DOHH2 (cell line): ENCODE measurements around the gene ZNF354C.

Experiments used
- H3F3A ChIP-seq: fragments of 200-600 bp; sonication (generic), shearing (Covaris generic); 2 replicates; pipeline ENCODE4 v1.6.0; 2016; ENCODE audit warnings: antibody characterized with exemption, mild to moderate bottlenecking; ENCODE audit not compliant: control insufficient read depth, insufficient read depth
- H3K27ac ChIP-seq: fragments of 200-600 bp; sonication (generic); 2 replicates; pipeline ENCODE4 v1.5.1; 2014; ENCODE audit warnings: low read depth, mild to moderate bottlenecking, low read length, moderate library complexity
- H3K27me3 ChIP-seq: fragments of 200-600 bp; sonication (generic); 2 replicates; pipeline ENCODE4 v1.6.1; 2014; ENCODE audit warnings: mild to moderate bottlenecking, low read length, mixed read lengths; ENCODE audit not compliant: control insufficient read depth
- H3K36me3 ChIP-seq: fragments of 200-600 bp; sonication (generic); 2 replicates; pipeline ENCODE4 v1.6.1; 2014; ENCODE audit warnings: mild to moderate bottlenecking, low read length, moderate library complexity, mixed read lengths; ENCODE audit not compliant: control insufficient read depth
- H3K4me1 ChIP-seq: fragments of 200-600 bp; sonication (generic); 2 replicates; pipeline ENCODE4 v1.6.1; 2014; ENCODE audit warnings: mild to moderate bottlenecking, low read length, mixed read lengths; ENCODE audit not compliant: control insufficient read depth
- H3K4me2 ChIP-seq: fragments of 200-600 bp; sonication (generic); 2 replicates; pipeline ENCODE4 v1.6.0; 2014; ENCODE audit warnings: mild to moderate bottlenecking, low read length, moderate library complexity
- H3K4me3 ChIP-seq: fragments of 200-600 bp; sonication (generic); 2 replicates; pipeline ENCODE4 v1.5.1; 2014; ENCODE audit warnings: mild to moderate bottlenecking, low read length, mixed read lengths
- H3K79me2 ChIP-seq: fragments of 200-600 bp; sonication (generic); 2 replicates; pipeline ENCODE4 v1.6.1; 2014; ENCODE audit warnings: mild to moderate bottlenecking, low read length, mixed read lengths; ENCODE audit not compliant: control insufficient read depth
- H3K9me2 ChIP-seq: fragments of 200-600 bp; sonication (generic); replicated peaks from 2 replicates; pipeline ENCODE4 v1.6.1; 2014; ENCODE audit warnings: mild to moderate bottlenecking, low read length, mixed read lengths; ENCODE audit not compliant: control insufficient read depth
- H3K9me3 ChIP-seq: fragments of 200-600 bp; sonication (generic); 2 replicates; pipeline ENCODE4 v1.6.1; 2014; ENCODE audit warnings: antibody characterized with exemption, low read length, mixed read lengths; ENCODE audit not compliant: control insufficient read depth, insufficient read depth
- H4K20me1 ChIP-seq: fragments of 200-600 bp; sonication (generic); 2 replicates; pipeline ENCODE4 v1.6.0; 2014; ENCODE audit warnings: low read depth, mild to moderate bottlenecking, antibody characterized with exemption, low read length, moderate library complexity; ENCODE audit not compliant: control insufficient read depth, insufficient read depth
- CTCF ChIP-seq: fragments of 200-600 bp; sonication (generic); IDR thresholded peaks from one replicate; pipeline ENCODE4 v1.5.1; 2014; ENCODE audit warnings: antibody characterized with exemption, mild to moderate bottlenecking, low read depth, low read length; ENCODE audit not compliant: poor library complexity, severe bottlenecking
- EZH2phosphoT487 ChIP-seq: fragments of 200-600 bp; sonication (generic); IDR thresholded peaks from 2 replicates; pipeline ENCODE4 v1.6.1; 2017; ENCODE audit warnings: borderline replicate concordance, mild to moderate bottlenecking, antibody characterized with exemption, low read length, moderate library complexity, mixed read lengths

ZNF354C gene

GRCh38 chr5:179123109-179123426 lies 62.9 kb downstream of the ZNF354C start:
- Histone ChIP-seq H3K79me2 (no peaks in the 10 kb centered on the region), H3F3A (no peaks in the 10 kb centered on the region), H3K27ac (no peak overlapping the region), H3K36me3 (no peaks in the 10 kb centered on the region), H3K4me2 (no peak overlapping the region), H3K4me3 (no peak overlapping the region), H3K4me1 (no peaks in the 10 kb centered on the region), H3K9me3 (peaks cover 15% of the 10 kb centered on the region; the same call in 1 of the 2 replicates), H3K27me3 (no peaks in the 10 kb centered on the region), H4K20me1 (no peaks in the 10 kb centered on the region), H3K9me2 (no peaks in the 10 kb centered on the region)
- TF ChIP-seq EZH2phosphoT487 = no peak

- no peaks in the 10 kb centered on the region for H3K4me1 ChIP-seq
- H3K27me3 ChIP-seq = no peaks in the 10 kb centered on the region
- no peaks in the 10 kb centered on the region for H3K79me2 ChIP-seq
- H3K4me3 ChIP-seq = no peak overlapping the region
- no peak for TF ChIP-seq EZH2phosphoT487
- TF ChIP-seq CTCF = no peak
- H3F3A ChIP-seq = no peaks in the 10 kb centered on the region
- no peak overlapping the region for H3K4me2 ChIP-seq
- H3K9me3 ChIP-seq = peaks cover 15% of the 10 kb centered on the region; the same call in 1 of the 2 replicates
- H3K27ac ChIP-seq = no peak overlapping the region
- no peaks in the 10 kb centered on the region for H3K9me2 ChIP-seq
- no peaks in the 10 kb centered on the region for H4K20me1 ChIP-seq
- no peaks in the 10 kb centered on the region for H3K36me3 ChIP-seq
Observed at GRCh38 chr5:179123491-179124272, 63.5 kb downstream of the ZNF354C start.

GRCh38 chr5:179124273-179124852 lies 64.2 kb downstream of the ZNF354C start:
- no peak overlapping the region for H3K4me3 ChIP-seq
- TF ChIP-seq EZH2phosphoT487 (no peak), CTCF (no peak)
- no peaks in the 10 kb centered on the region for H3K9me2 ChIP-seq
- H3K79me2 ChIP-seq = no peaks in the 10 kb centered on the region
- no peaks in the 10 kb centered on the region for H3K36me3 ChIP-seq
- H3K9me3 ChIP-seq = peaks cover 15% of the 10 kb centered on the region; the same call in 1 of the 2 replicates
- no peak overlapping the region for H3K27ac ChIP-seq
- H3K4me1 ChIP-seq = no peaks in the 10 kb centered on the region
- no peak overlapping the region for H3K4me2 ChIP-seq
- no peaks in the 10 kb centered on the region for H4K20me1 ChIP-seq
- no peaks in the 10 kb centered on the region for H3F3A ChIP-seq
- H3K27me3 ChIP-seq = no peaks in the 10 kb centered on the region
